Adipocyte (in vitro differentiated cells): ENCODE results near the gene CRK.
A peak's percentile ranks its signal among the peaks of the same experiment; 100 is the strongest.

Source experiments
- DNase-seq: peaks from one replicate; pipeline ENCODE4 v3.0.0-alpha.2; 2015; ENCODE audit warnings: low read depth
- H3K27me3 ChIP-seq: replicated peaks from 2 replicates; pipeline ENCODE4 v1.7.0; 2013; ENCODE audit warnings: mild to moderate bottlenecking, low read length, moderate library complexity; ENCODE audit not compliant: control insufficient read depth, insufficient read depth
- H3K36me3 ChIP-seq: 2 replicates; pipeline ENCODE4 v1.7.0; 2013; ENCODE audit warnings: low read length, mild to moderate bottlenecking, moderate library complexity; ENCODE audit not compliant: control insufficient read depth, insufficient read depth, severe bottlenecking
- H3K4me1 ChIP-seq: 2 replicates; pipeline ENCODE4 v1.7.0; 2013; ENCODE audit warnings: mild to moderate bottlenecking, low read length, moderate library complexity; ENCODE audit not compliant: control insufficient read depth, insufficient read depth
- H3K4me3 ChIP-seq: 2 replicates; pipeline ENCODE4 v1.7.0; 2013; ENCODE audit warnings: mild to moderate bottlenecking, low read length, moderate library complexity
- H3K9ac ChIP-seq: 2 replicates; pipeline ENCODE4 v1.7.0; 2013; ENCODE audit warnings: mild to moderate bottlenecking, low read length, moderate library complexity
- H3K9me3 ChIP-seq: 2 replicates; pipeline ENCODE4 v1.7.0; 2013; ENCODE audit warnings: mild to moderate bottlenecking, low read length, moderate library complexity; ENCODE audit not compliant: control insufficient read depth

CRK gene

DNA sequence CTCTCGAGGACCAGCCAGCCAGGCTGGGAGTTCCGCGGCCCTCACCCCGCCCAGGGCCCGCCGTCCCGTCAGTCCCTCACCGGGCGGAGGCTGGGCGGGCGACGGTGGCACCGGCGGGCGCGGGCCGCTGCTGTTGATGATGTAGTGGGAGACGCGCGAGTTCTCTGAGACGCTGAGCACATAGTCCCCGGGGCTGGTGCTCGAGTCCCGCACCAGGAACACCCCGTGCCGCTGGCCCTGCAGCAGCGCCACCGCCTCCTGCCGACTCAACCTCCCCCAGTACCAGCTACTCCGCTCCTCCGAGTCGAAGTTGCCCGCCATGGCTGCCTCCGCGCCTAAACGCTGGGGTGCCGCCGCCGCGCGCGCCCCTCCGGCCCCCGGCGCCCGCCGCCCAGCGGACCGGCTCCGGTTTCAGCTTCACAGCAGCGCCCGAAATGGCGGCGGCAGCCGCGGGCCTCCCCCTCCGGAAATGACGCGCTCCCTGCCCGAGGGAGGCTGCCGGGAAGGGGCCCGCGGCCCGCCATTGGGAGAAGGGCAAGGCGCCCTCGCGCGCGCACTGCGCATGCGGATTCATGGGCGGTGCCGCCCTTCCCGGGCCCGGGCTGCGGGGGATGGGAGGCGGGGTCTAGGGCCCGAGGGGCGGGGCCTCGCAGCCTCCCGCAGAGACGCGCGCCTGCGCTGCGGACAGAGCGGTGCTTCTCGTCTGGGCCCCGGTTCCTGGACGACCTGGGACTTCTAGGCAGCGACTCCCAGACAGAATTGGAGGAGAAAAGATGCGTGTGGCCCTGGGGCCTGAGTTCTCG lies at the start of gene CRK:
Gene CRK (minus strand): TSS at position 436 of the 803 bp plus-strand sequence. CDS start 115 bp downstream, at position 321.
- Histone ChIP-seq H3K4me1 (peaks cover 33% of the 10 kb centered on the region), H3K27me3 (no peaks in the 10 kb centered on the region), H3K36me3 (peaks cover 17% of the 10 kb centered on the region), H3K9ac (peak within 1 kb of the TSS; percentile 99), H3K9me3 (no peaks in the 10 kb centered on the region), H3K4me3 (peak within 1 kb of the TSS; percentile 95)
- DNase-seq = peak; percentile 99

DNA sequence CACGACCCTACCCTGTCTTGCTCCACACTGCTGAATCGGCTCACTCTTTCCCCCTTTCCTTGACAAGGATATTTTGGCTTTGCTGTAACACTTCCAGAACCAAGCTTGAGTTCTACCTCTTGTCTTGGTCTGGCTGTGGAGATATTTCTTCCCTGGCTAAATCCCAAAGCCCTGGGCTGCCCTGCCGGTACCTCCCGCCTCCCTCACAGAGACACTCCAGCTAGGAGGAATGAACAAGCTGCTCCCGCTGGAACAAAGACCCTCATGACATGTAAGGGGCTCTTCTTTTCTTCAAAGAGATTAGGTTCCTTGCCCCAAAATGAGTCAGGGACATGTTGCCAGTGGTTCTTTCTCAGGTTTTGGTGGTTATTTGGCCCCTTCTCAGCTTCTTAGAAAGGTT lies 49.6 kb upstream of the CRK start:
- Histone ChIP-seq H3K4me3 (no peak overlapping the region), H3K9ac (no peak overlapping the region), H3K4me1 (peaks cover 24% of the 10 kb centered on the region), H3K36me3 (peaks cover 38% of the 10 kb centered on the region), H3K9me3 (no peaks in the 10 kb centered on the region), H3K27me3 (no peaks in the 10 kb centered on the region)
- no peak for DNase-seq

- H3K9ac ChIP-seq = peak overlapping the region; percentile 25
- peaks cover 24% of the 10 kb centered on the region for H3K4me1 ChIP-seq
- H3K27me3 ChIP-seq = no peaks in the 10 kb centered on the region
- H3K9me3 ChIP-seq = no peaks in the 10 kb centered on the region
- H3K4me3 ChIP-seq = no peak overlapping the region
- no peak for DNase-seq
- H3K36me3 ChIP-seq = peaks cover 38% of the 10 kb centered on the region
Measured at GRCh38 chr17:1504866-1505265, 48.8 kb upstream of the CRK start.

DNA sequence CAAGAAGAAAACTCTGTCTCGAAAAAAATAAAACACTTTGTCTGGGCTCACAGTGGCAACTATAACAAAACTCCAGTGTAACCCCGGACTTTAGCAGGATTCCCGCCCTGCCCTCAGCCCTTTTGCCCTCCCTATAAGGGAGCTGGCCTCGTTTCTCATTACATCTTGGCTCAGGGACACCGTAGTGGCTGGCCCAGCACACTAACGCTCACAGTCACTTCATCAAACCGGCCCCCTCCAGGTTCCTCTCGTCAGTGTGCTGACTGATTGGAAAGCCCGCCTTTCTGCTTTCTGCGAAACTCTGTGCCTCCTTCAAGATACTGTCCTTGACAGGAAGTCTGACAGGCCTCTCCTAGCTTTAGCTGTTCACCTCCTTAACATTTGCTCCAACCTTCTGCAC lies 47.7 kb upstream of the CRK start:
- Histone ChIP-seq H3K36me3 (peaks cover 31% of the 10 kb centered on the region), H3K27me3 (no peaks in the 10 kb centered on the region), H3K4me3 (no peak overlapping the region), H3K9ac (no peak overlapping the region), H3K9me3 (no peaks in the 10 kb centered on the region), H3K4me1 (peaks cover 24% of the 10 kb centered on the region)
- DNase-seq = no peak

GRCh38 chr17:1498869-1499268 lies 42.8 kb upstream of the CRK start:
- Histone ChIP-seq H3K9me3 (no peaks in the 10 kb centered on the region), H3K36me3 (peaks cover 11% of the 10 kb centered on the region), H3K27me3 (no peaks in the 10 kb centered on the region), H3K4me3 (no peak overlapping the region), H3K4me1 (peaks cover 32% of the 10 kb centered on the region), H3K9ac (no peak overlapping the region)
- no peak for DNase-seq

- Histone ChIP-seq H3K36me3 (peaks cover 8% of the 10 kb centered on the region), H3K4me1 (peaks cover 38% of the 10 kb centered on the region), H3K9ac (no peak overlapping the region), H3K9me3 (no peaks in the 10 kb centered on the region), H3K4me3 (no peak overlapping the region), H3K27me3 (no peaks in the 10 kb centered on the region)
- no peak for DNase-seq
Measured at GRCh38 chr17:1498233-1498632, 42.2 kb upstream of the CRK start.

- no peak overlapping the region for H3K4me3 ChIP-seq
- peaks cover 42% of the 10 kb centered on the region for H3K4me1 ChIP-seq
Measured at GRCh38 chr17:1497831-1498230, 41.8 kb upstream of the CRK start.

DNA sequence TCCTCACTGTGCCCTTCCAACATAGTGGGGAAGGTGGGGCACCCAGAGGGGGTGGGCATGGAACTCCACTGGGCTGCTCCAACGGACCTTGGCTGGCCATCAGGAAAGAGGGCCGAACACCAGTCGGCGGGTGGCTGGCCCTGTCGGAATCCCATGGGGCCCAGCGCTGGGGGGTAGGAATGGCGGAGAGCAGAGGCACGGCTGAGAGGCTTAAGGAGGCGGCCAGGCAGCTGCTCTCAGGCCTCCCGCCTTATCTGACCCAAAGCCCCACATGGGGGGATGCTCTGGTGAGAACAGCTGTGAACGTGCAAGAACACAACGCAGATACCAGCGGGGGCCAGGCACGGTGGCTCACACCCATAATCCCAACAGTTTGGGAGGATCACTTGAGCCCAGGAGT lies 40.8 kb upstream of the CRK start:
- H3K36me3 ChIP-seq = peaks cover 8% of the 10 kb centered on the region
- no peaks in the 10 kb centered on the region for H3K27me3 ChIP-seq
- DNase-seq = no peak
- H3K9me3 ChIP-seq = no peaks in the 10 kb centered on the region
- H3K4me1 ChIP-seq = peaks cover 52% of the 10 kb centered on the region
- H3K9ac ChIP-seq = no peak overlapping the region
- no peak overlapping the region for H3K4me3 ChIP-seq

More at GRCh38 chr17:1497831-1498230, 41.8 kb upstream of the CRK start:
- H3K27me3 ChIP-seq = no peaks in the 10 kb centered on the region
- DNase-seq = no peak
- H3K9ac ChIP-seq = no peak overlapping the region
- peaks cover 8% of the 10 kb centered on the region for H3K36me3 ChIP-seq
- no peaks in the 10 kb centered on the region for H3K9me3 ChIP-seq

DNA sequence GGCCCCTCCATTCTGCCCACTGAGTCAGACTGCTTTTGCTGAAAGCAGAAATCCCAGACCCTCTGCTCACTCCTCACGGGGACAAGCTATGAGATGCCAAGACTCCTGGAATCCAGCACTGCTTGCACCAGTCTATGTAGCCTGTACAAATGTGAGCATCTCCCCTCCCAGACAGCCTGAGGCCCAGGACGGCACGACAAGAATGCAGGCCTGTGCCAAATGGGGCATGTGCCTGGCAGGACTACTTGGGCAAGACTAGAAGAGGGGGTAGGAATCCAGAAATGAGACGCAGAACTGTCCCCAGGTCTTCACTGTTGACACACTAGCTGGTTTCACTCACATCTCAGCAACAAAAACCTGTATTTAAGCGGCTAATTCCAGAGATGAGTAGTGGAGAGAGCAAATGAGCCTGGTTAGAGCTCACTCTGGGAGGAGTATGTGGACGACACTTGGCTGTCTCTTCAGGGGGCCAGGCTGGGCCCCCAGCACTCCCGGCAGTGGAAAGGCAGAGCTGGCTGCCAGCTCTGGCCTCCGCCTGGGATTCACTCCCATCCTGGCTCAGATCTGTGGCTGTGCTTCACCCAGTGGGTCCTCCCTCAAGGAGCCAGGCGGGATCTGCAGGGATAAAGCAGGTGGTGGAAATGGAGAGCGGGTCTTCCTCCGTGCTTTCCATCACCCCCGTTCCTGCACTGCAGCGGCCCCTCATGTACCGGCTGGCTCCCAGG lies 39.4 kb upstream of the CRK start:
- DNase-seq = peak; percentile 59
- Histone ChIP-seq H3K27me3 (no peaks in the 10 kb centered on the region), H3K36me3 (peaks cover 8% of the 10 kb centered on the region), H3K4me3 (peak overlapping the region; percentile 51), H3K9ac (peak overlapping the region; percentile 80), H3K4me1 (peaks cover 54% of the 10 kb centered on the region), H3K9me3 (no peaks in the 10 kb centered on the region)

- Histone ChIP-seq H3K36me3 (peaks cover 8% of the 10 kb centered on the region), H3K4me3 (peak overlapping the region; percentile 51), H3K9me3 (no peaks in the 10 kb centered on the region), H3K4me1 (peaks cover 60% of the 10 kb centered on the region), H3K9ac (peak overlapping the region; percentile 80), H3K27me3 (no peaks in the 10 kb centered on the region)
- DNase-seq = no peak
Measured at GRCh38 chr17:1494736-1495253, 38.8 kb upstream of the CRK start.

- peaks cover 66% of the 10 kb centered on the region for H3K4me1 ChIP-seq
- H3K27me3 ChIP-seq = no peaks in the 10 kb centered on the region
- no peak overlapping the region for H3K4me3 ChIP-seq
- DNase-seq = no peak
- H3K9me3 ChIP-seq = no peaks in the 10 kb centered on the region
- peaks cover 8% of the 10 kb centered on the region for H3K36me3 ChIP-seq
- peak overlapping the region; percentile 92 for H3K9ac ChIP-seq
Measured at GRCh38 chr17:1494203-1494602, 38.2 kb upstream of the CRK start.
